HG02610 (cell line): ENCODE measurements around the gene LAMC3.
"Not testable (repeated sequence)": the region's sequence is repeated elsewhere in the genome, so short reads cannot be mapped to it uniquely, and the experiment has no call there.

Source experiments
- ATAC-seq: cut with Tn5 transposase; IDR thresholded peaks from one replicate; pipeline ENCODE4 v1.9.1; 2021; ENCODE audit warnings: mild to moderate bottlenecking, moderate library complexity; ENCODE audit not compliant: unreplicated experiment

The LAMC3 gene

GRCh38 chr9:131095666-131096268 lies 86.8 kb downstream of the LAMC3 start:
- ATAC-seq: no peak

GRCh38 chr9:131096269-131097125 lies 87.5 kb downstream of the LAMC3 start, which contains the start of gene AIF1L:
Gene AIF1L (plus strand): TSS chr9:131096531. CDS start chr9:131096630, 99 bp downstream.
- ATAC-seq: no peak

DNA sequence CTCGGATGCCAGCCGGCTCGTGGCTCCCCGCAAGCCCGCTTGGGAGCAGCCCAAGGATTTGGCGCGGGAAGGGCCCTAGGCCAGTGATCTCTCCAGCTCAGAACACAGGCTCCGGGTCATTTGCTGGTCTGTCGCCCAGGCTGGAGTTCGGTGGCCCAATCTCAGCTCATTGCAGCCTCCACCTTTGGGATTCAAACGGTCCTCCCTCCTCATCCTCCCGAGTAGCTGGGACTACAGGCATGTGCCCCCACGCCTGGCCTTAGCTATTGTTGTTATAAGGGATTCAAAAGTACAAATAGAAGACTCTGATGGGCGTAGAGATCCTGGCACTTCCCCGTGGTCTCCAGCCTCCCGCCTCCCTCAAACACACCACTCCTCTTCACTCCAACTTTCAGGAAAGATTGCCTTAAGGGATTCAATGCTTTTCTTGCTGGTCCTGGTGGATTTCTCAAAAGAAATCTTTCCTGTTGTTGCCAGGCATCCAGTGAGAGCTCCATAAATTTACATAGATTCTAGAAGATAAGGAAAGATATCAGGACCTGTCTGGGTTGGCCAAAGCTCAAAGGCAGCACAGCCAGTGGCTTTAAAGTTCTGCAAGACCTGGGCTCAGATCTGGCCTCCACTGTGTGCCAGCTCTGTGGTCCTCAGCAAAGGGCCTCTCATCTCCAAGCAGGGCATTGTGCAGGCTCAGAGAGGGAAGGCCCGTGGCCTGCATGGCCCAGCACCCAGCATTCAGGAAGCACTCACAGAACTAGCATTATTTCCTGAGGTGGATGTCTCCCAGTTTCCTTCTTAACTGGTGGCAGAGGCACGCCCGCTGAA lies 88.4 kb downstream of the LAMC3 start:
- ATAC-seq: no peak

DNA sequence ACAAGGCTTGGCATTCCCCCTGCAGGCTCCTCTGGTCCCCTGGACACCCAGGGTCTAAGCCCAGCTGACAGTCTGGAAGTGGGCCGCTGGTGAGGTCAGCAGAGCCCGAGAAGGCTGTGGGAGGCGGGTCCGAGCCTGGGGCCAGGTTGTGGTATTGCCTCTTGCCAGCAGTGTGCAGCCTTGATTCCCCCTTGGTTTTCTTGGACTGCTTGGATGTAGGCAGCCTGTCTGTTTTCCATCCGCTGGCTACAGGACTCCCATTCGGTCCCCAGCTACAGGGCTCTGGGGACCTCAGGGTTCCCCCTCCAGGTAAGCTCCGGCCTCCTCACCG lies 88.9 kb downstream of the LAMC3 start:
- no peak for ATAC-seq

DNA sequence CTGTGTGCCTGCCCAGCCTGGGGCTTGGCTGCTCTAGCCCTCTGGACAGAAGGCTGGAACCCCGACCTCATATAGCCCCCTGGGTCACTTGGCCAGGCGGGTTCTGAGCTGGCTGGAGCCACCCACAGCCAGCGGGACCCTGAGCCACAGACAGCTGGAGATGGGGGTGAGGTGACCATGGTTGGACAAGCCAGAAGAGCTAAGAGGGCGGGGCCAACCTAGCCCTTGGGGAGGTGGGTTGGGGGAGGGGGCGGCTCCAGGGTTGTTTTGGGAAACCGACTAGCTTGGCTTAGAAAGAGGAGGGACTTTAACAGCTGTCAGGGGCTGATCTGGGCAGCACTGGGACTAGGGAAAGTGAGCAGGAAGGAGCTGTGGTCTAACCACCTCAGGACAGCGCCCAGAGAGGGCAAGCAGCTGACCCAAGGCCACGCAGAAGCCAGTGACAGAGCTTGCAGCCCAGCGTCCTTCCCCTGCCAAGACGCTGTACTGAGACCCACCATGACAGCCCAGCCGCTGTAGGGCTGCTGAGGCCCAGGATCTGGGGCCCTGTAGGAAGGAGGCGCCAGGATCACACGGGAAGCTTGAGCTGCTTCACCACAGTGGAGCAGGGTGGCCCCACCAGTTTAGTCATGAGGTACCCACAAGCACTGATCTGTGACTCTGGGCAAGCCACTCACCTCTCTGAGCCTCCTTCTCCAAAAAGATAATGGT lies 89.6 kb downstream of the LAMC3 start:
- no peak for ATAC-seq

DNA sequence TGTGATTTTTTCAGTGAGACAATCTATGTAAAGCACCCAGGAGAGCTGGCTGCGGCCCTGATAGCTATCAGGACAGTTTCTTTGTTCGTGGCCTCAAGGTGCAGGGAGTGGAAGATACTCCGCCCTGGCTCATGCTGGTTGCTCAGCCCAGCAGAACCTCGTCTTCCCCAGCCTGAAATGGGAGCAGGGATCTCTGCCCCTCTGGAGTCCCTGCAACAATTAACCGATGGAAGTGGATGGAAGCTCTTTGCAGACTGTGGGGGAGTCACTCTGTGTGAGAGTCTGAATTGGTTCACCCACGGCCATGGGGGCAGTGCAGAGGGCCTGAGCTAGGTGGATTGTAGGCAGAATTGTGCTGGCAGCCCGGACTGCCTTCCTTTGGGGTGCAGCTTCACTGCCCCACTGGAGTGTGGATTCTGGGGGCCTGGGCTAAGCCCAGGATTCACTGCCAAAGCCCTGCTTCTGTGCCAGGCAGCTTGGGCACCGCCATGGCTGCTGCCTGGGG lies 90.2 kb downstream of the LAMC3 start:
- ATAC-seq: no peak

DNA sequence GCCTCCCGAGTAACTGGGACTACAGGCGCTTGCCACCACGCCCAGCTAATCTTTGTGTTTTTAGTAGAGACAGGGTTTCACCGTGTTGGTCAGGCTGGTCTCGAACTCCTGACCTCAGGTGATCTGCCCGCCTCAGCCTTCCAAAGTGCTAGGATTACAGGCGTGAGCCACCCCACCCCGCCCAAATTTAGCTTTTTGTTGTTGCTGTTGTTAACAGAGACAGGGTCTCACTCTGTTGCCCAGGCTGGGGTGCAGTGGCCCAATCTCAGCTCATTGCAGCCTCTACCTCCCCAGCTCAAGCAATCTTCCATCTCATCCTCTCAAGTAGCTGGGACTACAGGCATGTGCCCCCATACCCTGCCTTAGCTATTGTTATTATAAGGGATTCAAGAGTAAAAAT lies 90.9 kb downstream of the LAMC3 start:
- ATAC-seq: not testable (repeated sequence)

DNA sequence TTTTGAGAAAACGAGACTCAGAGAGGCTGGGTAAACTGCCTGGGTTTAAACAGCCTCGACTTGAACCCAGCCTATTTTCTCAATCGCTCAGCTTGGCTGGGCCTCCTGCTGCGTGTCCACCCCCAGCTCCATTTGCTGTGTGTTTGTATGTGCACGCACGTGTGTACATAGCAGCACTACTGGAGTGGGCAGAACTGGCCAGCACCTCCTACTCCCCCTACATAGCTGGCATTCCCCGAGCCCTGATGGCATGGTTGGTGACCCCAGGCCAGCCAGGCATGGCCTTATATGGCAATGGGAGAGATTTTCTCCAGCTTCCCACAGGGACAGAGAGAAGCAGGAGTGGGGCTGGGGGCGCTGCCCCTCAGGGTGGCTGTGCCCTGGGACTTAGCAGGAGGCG lies 91.5 kb downstream of the LAMC3 start:
- ATAC-seq: no peak

DNA sequence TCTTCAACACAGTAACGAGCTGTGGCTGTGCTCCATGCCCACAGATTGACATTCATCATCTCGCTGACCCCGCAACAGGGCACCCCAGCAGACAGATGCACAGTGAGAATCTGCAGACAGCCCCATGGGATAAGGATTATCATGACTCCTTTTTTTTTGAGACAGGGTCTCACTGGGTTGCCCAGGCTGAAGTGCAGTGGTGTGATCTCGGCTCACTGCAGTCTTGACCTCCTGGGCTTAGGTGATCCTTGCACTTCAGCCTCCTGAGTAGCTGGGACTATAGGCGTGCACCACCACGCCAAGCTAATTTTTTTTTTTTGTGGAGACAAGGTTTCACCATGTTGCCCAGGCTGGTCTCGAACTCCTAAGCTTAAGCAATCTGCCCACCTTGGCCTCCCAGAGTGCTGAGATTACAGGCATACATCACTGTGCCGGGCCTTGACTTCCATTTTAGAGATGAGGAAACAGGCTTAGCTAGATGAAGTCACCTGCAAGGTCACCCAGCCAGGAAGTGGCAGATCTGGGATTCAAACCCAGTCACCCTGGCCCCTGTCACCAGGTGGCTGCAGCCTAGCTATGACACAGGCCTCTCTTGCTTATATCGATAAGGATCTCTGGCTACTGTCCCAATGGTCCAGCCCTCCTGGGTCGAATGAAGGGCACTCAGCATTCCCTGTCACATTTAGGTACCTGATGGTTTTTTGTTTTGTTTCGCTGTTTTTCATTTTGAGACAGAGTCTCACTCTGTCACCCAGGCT lies 92.4 kb downstream of the LAMC3 start:
- no peak for ATAC-seq

DNA sequence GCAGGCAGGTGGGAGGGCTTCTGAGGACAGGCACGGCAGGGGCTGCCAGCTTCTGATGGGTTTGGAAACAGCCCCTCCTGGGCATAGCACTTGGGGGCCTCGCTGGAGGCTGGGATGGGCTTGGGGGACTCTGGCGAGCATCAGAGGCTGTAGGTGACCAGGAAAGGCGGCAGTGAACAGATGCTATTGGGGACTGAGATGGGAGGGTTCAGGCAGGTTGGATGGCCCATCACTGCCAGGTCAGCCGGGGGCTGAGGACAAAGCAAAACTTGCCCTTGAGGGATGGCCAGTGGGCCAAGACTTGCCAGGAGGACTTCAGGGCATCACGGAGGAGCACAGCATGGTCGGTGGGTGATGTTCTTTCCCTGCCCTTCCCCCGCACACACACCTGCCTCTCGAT lies 94.0 kb downstream of the LAMC3 start:
- ATAC-seq: no peak

DNA sequence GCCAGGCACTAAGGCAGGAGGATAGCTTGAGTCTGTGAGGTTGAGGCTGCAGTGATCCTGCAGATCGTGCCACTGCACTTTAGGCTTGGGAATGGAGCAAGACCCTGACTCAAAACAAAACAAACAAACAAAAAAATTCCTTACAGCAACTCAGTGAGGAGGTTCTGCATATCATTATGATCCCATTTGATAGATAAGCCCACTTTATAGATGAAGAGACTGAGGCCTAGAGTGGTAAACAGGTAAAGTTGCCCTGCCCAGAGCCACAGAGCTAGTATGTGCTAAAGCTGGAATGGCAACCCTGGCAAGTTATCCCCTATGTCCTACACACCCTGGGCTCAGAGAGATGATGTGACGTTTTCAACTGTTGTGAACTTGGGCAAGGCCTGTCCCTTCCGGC lies 94.6 kb downstream of the LAMC3 start:
- ATAC-seq: no peak

DNA sequence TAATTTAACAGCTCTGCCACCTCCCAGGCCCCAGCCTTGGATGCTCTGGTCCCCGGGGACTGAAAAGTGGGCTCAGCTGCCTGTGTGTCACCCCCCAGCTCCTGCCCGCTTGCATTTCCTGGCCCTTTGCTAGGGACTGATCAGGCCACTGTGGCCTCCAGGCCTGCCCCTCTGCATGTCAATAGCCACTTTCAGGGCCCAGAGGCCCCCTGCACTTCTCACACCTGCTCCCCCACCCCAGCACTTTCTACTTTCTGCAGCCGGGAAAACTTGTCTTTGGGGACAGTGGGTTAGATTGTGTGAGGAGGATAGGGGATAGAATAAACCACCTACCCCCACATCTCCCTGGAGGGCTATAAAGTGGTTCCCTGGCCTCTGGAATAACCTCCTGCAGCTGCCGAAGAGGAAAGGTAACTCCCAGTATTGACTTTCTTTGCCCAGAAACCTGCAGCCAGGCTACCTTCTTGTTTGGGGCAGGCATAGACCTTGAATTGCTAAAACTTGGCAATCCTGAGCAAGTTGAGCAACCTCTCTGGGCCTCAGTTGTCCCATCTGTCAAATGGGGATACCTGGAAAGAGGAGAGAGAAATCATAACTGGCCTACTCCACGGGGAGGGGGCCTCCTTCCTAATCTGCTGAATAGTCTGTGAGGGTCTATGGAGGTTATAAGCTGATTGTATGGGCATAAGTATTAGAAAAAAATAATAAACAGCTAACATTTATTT lies 95.2 kb downstream of the LAMC3 start:
- no peak for ATAC-seq

DNA sequence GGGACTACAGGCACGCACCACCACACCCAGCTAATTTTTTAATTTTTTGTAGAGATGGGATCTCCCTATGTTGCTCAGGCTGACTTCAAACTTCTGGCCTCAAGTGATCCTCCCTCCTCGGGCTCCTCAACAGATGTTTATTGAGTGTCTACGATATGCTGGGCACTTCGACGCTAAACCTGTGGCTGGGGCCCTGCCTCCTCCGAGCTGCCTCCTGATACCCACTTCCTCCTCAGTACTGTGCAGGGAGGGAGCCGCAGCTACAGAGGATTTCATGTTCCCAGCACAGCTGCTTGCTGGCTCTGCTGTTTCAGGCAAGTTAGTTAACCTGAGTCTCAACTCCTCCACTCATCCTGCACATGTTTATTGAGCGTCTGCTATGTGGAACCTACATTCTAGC lies 97.0 kb downstream of the LAMC3 start:
- no peak for ATAC-seq

GRCh38 chr9:131107760-131108159 lies 98.8 kb downstream of the LAMC3 start:
- no peak for ATAC-seq

DNA sequence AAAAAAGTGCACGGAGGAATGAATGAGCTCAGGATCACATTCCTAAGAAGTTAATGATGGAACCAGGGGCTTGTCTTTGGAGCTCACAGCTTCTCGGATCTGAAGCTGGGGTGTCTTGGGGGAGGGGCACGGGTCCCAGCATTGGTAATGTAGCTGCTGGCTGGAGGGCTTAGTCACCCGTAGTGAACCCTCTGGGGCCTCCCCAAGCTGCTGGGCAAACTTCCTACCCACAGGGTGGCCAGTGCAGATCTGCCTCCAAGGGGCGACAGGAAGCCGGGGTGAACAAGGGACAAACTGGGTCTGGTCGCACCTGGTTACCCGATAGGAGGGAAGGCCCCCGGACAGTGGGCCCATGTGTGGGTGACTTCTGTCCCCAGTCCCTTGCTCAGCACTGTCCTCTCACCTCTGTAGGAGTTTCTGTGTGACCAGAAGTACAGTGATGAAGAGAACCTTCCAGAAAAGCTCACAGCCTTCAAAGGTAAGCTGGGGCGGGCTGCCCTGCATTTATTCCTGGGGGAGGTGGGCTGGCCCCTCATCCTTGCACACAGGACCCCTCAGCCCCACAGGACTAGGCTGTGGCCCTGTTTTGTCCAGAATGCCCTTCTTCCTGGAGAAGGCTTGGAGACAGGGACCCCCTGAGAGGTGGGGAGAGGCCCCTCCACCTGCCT lies 102.3 kb downstream of the LAMC3 start:
- ATAC-seq: no peak

GRCh38 chr9:131111854-131112311 lies 102.9 kb downstream of the LAMC3 start:
- ATAC-seq: no peak

DNA sequence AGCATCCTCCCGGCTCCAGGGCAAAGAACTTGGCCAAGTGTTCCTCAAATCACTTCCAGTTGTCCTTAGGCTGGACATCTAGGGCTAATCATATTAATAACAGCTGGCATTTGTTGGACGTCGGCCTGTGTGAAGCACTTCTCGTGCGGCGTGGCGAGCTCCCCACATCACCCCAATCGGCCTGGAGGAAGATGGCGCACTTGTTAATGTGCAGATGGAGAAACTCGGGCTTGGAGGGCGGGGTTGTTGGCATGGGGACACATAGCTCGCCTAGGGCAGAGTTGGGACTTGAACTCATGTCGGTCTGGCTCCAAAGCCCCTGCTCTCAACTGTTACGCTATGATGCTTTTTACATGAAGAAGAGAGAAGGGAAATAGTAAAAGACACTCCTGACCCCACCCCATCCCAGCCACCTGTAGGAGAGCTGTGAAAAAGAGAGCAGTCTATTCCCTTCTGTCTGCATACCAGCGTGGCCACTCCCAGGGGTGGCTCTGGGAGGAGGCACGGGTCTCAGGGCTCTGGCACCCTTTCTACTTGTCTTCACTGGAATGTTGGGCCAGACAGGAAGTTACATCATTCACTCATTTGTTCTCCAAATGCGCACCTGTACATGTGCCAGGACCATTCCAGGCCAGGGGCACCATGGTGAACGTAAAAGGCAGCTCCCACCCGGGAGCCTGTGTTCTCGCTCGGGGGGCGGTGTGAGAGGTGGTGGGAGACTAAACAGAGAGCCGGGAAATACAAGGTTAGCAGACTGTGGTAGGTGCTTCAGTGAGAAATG lies 103.6 kb downstream of the LAMC3 start:
- no peak for ATAC-seq

GRCh38 chr9:131113655-131114054 lies 104.7 kb downstream of the LAMC3 start:
- no peak for ATAC-seq
